HG02678 (cell line): ENCODE results near the gene ASPHD2.
"Not testable (repeated sequence)": the region's sequence is repeated elsewhere in the genome, so short reads cannot be mapped to it uniquely, and the experiment has no call there.

Experiments used
- ATAC-seq: cut with Tn5 transposase; IDR thresholded peaks from one replicate; pipeline ENCODE4 v1.9.1; 2021; ENCODE audit warnings: mild to moderate bottlenecking, moderate library complexity; ENCODE audit not compliant: unreplicated experiment

ASPHD2 gene

GRCh38 chr22:26416256-26416655, 12.8 kb upstream of the ASPHD2 start:
- no peak for ATAC-seq

- no peak for ATAC-seq
Measured at GRCh38 chr22:26416670-26417276, 12.3 kb upstream of the ASPHD2 start.

- ATAC-seq = no peak
Measured at GRCh38 chr22:26417406-26417805, 11.7 kb upstream of the ASPHD2 start.

- ATAC-seq = no peak
Measured at GRCh38 chr22:26418620-26419019, 10.4 kb upstream of the ASPHD2 start.

- no peak for ATAC-seq
Measured at GRCh38 chr22:26426924-26427323, 2.1 kb upstream of the ASPHD2 start.

GRCh38 chr22:26429458-26430286, 612 bp downstream of the ASPHD2 start:
- ATAC-seq = peak; percentile 10

GRCh38 chr22:26430600-26430999, 1.5 kb downstream of the ASPHD2 start:
- no peak for ATAC-seq

GRCh38 chr22:26431261-26431995, 2.4 kb downstream of the ASPHD2 start:
- ATAC-seq = no peak

GRCh38 chr22:26432619-26433311, 3.7 kb downstream of the ASPHD2 start:
- no peak for ATAC-seq

- no peak for ATAC-seq
Measured at GRCh38 chr22:26433805-26434204, 4.7 kb downstream of the ASPHD2 start.

- no peak for ATAC-seq
Measured at GRCh38 chr22:26435327-26436093, 6.5 kb downstream of the ASPHD2 start.

- ATAC-seq = no peak
Measured at GRCh38 chr22:26436903-26437515, 7.9 kb downstream of the ASPHD2 start.

GRCh38 chr22:26437694-26438392, 8.8 kb downstream of the ASPHD2 start:
- ATAC-seq = no peak

- ATAC-seq = not testable (repeated sequence)
Measured at GRCh38 chr22:26438776-26439175, 9.7 kb downstream of the ASPHD2 start.

- no peak for ATAC-seq
Measured at GRCh38 chr22:26439559-26439958, 10.5 kb downstream of the ASPHD2 start.

- no peak for ATAC-seq
Measured at GRCh38 chr22:26442086-26442756, 13.2 kb downstream of the ASPHD2 start.

- no peak for ATAC-seq
Measured at GRCh38 chr22:26443901-26444690, 15.0 kb downstream of the ASPHD2 start.

- ATAC-seq = no peak
Measured at GRCh38 chr22:26444777-26445176, 15.7 kb downstream of the ASPHD2 start.
